Parathyroid adenoma (tissue), 2 donors: Measurements from ENCODE around the gene KAT8.
"Not testable (repeated sequence)": the region's sequence is repeated elsewhere in the genome, so short reads cannot be mapped to it uniquely, and the experiment has no call there.

Source experiments
- H2AFZ ChIP-seq: fragments of 300-600 bp; sonication (generic); one replicate; pipeline ENCODE4 v1.7.0; 2017; ENCODE audit warnings: antibody characterized with exemption, mild to moderate bottlenecking
- H3K27ac ChIP-seq: fragments of 300-600 bp; sonication (generic); one replicate; pipeline ENCODE4 v1.7.0; 2017
- H3K27me3 ChIP-seq: fragments of 300-600 bp; sonication (generic); one replicate; pipeline ENCODE4 v1.7.0; 2017; ENCODE audit warnings: low read length; ENCODE audit not compliant: control insufficient read depth, insufficient read depth
- H3K36me3 ChIP-seq: fragments of 300-600 bp; sonication (generic); one replicate; pipeline ENCODE4 v1.7.0; 2017; ENCODE audit warnings: low read length; ENCODE audit not compliant: control insufficient read depth, insufficient read depth
- H3K4me1 ChIP-seq: fragments of 300-600 bp; sonication (generic); one replicate; pipeline ENCODE4 v1.7.0; 2017; ENCODE audit warnings: control low read depth
- H3K4me2 ChIP-seq: fragments of 300-600 bp; sonication (generic); one replicate; pipeline ENCODE4 v1.7.0; 2017; ENCODE audit warnings: low read length
- H3K4me3 ChIP-seq: fragments of 300-600 bp; sonication (generic); one replicate; pipeline ENCODE4 v1.7.0; 2017; ENCODE audit warnings: low read depth, low read length
- H3K79me2 ChIP-seq: fragments of 300-600 bp; sonication (generic); one replicate; pipeline ENCODE4 v1.7.0; 2017; ENCODE audit warnings: control low read depth
- H3K9ac ChIP-seq: fragments of 300-600 bp; sonication (generic); one replicate; pipeline ENCODE4 v1.7.0; 2017; ENCODE audit warnings: mild to moderate bottlenecking
- H3K9me3 ChIP-seq: fragments of 300-600 bp; sonication (generic); one replicate; pipeline ENCODE4 v1.7.0; 2017; ENCODE audit warnings: low read length; ENCODE audit not compliant: control insufficient read depth
- TF ChIP-seq, protein P1 (sequence below): fragments of 300-600 bp; sonication (generic); IDR thresholded peaks from one replicate; pipeline ENCODE4 v1.7.0; 2017; ENCODE audit warnings: antibody characterized with exemption, mild to moderate bottlenecking
- donor health status: primary hyperparathyroidism.

Gene KAT8

DNA sequence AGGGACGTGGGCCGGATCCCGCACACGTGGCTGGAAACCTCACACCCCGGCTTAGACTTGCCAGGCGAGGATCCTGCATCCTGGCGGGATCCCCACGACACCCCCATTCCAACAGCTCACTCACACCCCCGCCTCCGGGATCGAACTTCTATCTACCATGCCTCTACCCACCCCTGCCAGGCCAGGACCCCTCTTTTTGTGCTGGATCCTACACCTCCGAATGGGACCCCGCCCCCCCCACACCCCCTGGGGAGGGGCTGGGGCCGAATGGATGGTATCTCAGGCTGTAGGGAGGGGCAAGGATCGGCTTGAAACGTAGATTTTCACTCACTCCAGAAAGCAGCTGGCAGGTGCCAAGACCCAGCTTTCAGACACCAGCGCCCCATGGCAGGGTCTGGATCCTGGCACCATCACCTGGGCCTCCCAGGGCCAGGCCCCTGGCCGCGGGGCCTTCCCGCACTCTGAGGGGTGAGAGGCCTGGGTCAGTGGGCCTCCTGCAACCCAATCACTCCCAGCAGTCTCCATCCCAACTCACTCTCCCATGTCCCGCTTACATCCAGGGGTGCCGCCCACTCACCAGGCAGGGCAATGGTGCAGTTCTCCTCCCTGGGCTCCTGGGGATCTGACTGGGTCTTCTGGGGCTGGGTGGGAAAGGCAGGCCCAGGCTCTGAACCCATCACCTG is 25.7 kb downstream of the KAT8 start:
- Histone ChIP-seq H3K36me3 (no peaks in the 10 kb centered on the region), H3K4me1 (peaks cover 15% of the 10 kb centered on the region), H3K27me3 (no peaks in the 10 kb centered on the region), H3K27ac (peak overlapping the region; percentile 24), H3K79me2 (no peaks in the 10 kb centered on the region), H3K9me3 (no peaks in the 10 kb centered on the region), H2AFZ (peak overlapping the region; percentile 98), H3K9ac (no peak overlapping the region), H3K4me3 (peak overlapping the region; percentile 23), H3K4me2 (peak overlapping the region; percentile 81)
- TF ChIP-seq, protein P1, sequence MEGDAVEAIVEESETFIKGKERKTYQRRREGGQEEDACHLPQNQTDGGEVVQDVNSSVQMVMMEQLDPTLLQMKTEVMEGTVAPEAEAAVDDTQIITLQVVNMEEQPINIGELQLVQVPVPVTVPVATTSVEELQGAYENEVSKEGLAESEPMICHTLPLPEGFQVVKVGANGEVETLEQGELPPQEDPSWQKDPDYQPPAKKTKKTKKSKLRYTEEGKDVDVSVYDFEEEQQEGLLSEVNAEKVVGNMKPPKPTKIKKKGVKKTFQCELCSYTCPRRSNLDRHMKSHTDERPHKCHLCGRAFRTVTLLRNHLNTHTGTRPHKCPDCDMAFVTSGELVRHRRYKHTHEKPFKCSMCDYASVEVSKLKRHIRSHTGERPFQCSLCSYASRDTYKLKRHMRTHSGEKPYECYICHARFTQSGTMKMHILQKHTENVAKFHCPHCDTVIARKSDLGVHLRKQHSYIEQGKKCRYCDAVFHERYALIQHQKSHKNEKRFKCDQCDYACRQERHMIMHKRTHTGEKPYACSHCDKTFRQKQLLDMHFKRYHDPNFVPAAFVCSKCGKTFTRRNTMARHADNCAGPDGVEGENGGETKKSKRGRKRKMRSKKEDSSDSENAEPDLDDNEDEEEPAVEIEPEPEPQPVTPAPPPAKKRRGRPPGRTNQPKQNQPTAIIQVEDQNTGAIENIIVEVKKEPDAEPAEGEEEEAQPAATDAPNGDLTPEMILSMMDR, result no peak

DNA sequence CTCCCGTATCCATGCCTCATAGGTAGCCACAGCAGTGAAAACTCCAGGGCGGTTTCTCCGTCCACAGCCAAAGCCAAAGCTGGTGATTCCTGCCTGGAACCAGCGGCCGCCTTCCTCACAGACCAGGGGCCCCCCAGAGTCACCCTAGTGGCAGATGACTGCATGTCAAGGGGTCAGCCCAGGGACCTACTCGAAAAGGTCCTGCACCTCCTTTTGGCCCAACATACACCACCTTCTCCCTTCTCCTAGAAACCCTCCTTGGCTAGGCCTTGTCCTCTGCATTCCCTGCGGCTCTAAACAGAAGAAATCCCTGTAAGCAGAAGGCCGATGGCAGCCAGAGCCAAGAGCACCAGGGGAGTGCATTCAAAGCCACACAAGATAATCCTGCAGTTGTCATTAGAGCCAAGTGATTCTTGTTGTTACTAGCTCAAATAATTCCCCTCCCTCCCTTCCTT is 26.3 kb downstream of the KAT8 start:
- peaks cover 14% of the 10 kb centered on the region for H3K4me1 ChIP-seq

DNA sequence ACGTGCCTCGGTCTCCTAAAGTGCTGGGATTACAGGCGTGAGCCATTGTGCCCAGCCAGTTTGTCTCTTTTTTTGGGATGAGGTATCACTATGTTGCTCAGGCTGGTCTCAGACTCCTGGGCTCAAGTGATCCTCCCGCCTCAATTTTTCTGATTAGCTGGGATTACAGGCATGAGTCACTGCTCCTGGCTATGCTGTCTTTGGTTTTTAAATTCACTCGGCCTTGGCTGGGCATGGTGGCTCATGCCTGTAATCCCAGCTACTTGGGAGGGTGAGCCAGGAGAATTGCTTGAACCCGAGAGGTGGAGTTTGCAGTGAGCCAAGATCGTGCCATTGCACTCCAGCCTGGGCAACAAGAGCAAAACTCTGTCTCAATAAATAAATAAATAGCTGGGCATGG is 27.0 kb downstream of the KAT8 start:
- not testable (repeated sequence) for H3K36me3 ChIP-seq, H3K9me3 ChIP-seq, H2AFZ ChIP-seq, H3K27me3 ChIP-seq, H3K79me2 ChIP-seq, H3K4me2 ChIP-seq, H3K4me3 ChIP-seq, H3K9ac ChIP-seq, H3K27ac ChIP-seq
- peaks cover 11% of the 10 kb centered on the region for H3K4me1 ChIP-seq

More for the DNA sequence above, 26.3 kb downstream of the KAT8 start:
- no peaks in the 10 kb centered on the region for H3K36me3 ChIP-seq
- H3K4me3 ChIP-seq, result no peak overlapping the region
- H3K79me2 ChIP-seq, result no peaks in the 10 kb centered on the region
- no peak overlapping the region for H3K27ac ChIP-seq
- H2AFZ ChIP-seq, result no peak overlapping the region
- no peak overlapping the region for H3K4me2 ChIP-seq
- no peak overlapping the region for H3K9ac ChIP-seq
- no peaks in the 10 kb centered on the region for H3K9me3 ChIP-seq
- no peaks in the 10 kb centered on the region for H3K27me3 ChIP-seq
- TF ChIP-seq, protein P1, result no peak

DNA sequence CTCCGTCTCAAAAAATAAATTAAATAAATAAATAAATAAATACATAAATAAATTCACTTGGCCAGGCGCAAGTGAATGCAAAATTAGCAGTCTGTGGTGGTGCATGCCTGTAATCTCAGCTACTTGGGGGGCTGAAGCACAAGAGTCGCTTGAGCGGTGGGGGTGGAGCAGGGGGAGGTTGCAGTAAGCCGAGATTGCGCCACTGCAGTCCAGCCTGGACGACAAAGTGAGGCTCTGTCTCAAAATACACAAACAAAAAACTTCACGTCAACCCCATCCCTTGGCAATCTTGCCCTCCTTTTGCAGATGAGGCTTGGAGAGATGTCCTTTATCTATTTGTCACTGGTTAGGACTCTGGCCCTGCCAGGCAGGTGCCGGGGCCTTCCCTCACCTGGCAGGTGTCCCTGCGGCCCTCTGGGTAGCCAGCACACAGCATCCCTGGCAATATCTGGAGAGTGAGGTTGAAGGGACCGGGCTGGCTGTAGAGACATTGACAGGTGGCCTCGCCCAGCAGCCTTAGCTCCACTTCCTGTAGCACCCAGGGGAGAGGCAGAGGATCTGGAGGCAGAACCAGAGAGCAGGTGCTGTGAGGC is 28.0 kb downstream of the KAT8 start:
- TF ChIP-seq, protein P1, result no peak
- Histone ChIP-seq H3K79me2 (no peaks in the 10 kb centered on the region), H3K27me3 (no peaks in the 10 kb centered on the region), H3K4me2 (no peak overlapping the region), H3K4me1 (peaks cover 11% of the 10 kb centered on the region), H3K9me3 (no peaks in the 10 kb centered on the region), H3K27ac (no peak overlapping the region), H3K4me3 (no peak overlapping the region), H3K36me3 (no peaks in the 10 kb centered on the region), H3K9ac (no peak overlapping the region), H2AFZ (no peak overlapping the region)

DNA sequence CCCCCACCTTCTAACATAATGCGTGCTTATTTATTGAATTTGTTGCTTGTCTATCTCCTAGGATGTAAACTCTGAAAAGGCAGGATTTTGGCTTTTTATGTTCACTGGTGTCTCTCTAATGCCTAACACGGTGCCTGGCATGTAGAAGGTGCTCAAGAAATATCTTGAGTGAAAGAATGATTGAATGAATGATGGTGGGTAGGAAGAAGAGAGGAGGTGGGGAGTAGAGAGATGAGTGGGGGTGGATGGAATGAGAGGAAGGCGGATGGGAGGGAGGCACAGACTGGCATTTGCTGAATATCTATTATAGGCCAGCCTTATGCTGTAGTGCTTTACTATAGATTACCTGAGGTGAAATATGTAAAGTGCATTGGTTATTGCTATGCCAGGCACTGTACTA is 30.1 kb downstream of the KAT8 start:
- no peak overlapping the region for H3K4me3 ChIP-seq
- TF ChIP-seq, protein P1, result no peak

More for the DNA sequence above, 30.1 kb downstream of the KAT8 start:
- Histone ChIP-seq H3K79me2 (no peaks in the 10 kb centered on the region), H3K9ac (no peak overlapping the region), H3K4me2 (no peak overlapping the region), H3K4me1 (peaks cover 5% of the 10 kb centered on the region), H3K27ac (no peak overlapping the region), H3K9me3 (no peaks in the 10 kb centered on the region), H3K27me3 (no peaks in the 10 kb centered on the region), H3K36me3 (no peaks in the 10 kb centered on the region), H2AFZ (no peak overlapping the region)
